RWPE1 (cell line): ENCODE data around the gene CHRNB4.

ENCODE experiments used
- CTCF ChIA-PET: fragments of 350-600 bp; sonication (Branson Sonifier 250); formaldehyde crosslinking; extraction: SDS; loops from one replicate; lab custom pipeline; 2021; lab: Yijun Ruan, JAX
- POLR2A ChIA-PET: fragments of 400-600 bp; formaldehyde crosslinking; extraction: SDS; loops from one replicate; lab custom pipeline; 2020; ENCODE audit warnings: antibody characterized with exemption; ENCODE audit not compliant: low non-redundant PET; lab: Yijun Ruan, JAX
- DNase-seq: peaks from one replicate; pipeline ENCODE4 v3.0.0; 2012; ENCODE audit warnings: low spot score
- H3K27ac ChIP-seq: fragments of 450-650 bp; 2 replicates; pipeline ENCODE4 v1.5.1; 2017
- TF ChIP-seq, protein P1 (sequence below): fragments of 450-650 bp; conservative IDR thresholded peaks from 2 replicates; pipeline ENCODE4 v1.5.1; 2017; ENCODE audit warnings: low read depth, mild to moderate bottlenecking

CHRNB4 gene

GRCh38 chr15:78629716-78630065, 11.3 kb downstream of the CHRNB4 start:
- TF ChIP-seq, protein P1, sequence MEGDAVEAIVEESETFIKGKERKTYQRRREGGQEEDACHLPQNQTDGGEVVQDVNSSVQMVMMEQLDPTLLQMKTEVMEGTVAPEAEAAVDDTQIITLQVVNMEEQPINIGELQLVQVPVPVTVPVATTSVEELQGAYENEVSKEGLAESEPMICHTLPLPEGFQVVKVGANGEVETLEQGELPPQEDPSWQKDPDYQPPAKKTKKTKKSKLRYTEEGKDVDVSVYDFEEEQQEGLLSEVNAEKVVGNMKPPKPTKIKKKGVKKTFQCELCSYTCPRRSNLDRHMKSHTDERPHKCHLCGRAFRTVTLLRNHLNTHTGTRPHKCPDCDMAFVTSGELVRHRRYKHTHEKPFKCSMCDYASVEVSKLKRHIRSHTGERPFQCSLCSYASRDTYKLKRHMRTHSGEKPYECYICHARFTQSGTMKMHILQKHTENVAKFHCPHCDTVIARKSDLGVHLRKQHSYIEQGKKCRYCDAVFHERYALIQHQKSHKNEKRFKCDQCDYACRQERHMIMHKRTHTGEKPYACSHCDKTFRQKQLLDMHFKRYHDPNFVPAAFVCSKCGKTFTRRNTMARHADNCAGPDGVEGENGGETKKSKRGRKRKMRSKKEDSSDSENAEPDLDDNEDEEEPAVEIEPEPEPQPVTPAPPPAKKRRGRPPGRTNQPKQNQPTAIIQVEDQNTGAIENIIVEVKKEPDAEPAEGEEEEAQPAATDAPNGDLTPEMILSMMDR, result no peak
- H3K27ac ChIP-seq, result no peak overlapping the region
- ChIA-PET POLR2A (no interaction called here), CTCF (no interaction called here)
- DNase-seq, result no peak

GRCh38 chr15:78629031-78629715, 11.8 kb downstream of the CHRNB4 start:
- POLR2A ChIA-PET, result no interaction called here
- CTCF ChIA-PET, result interaction anchor here (0.7 kb wide), 1 partner anchor 81 kb away, joined by 3 read pairs; no protein-coding TSS in a partner anchor

DNA sequence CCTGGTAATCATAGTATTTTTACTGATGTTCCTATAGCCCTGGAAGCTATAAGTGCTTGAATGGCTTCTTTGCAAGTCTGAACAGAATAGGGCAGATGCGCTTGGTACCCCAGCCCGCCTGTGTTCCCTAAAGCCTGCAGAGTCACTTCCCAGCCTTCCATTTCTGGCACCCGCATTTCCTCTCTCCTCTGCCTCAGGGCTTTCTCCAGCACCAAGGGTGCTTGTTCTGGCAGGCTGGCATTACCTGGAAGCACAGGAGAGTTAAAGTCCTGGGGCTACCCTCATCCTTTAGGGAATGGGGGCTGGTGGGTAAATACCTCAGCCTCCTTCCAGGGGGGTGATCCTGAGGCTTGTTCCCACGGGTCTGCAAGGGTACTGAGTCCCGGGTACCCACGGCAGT, 12.8 kb downstream of the CHRNB4 start:
- ChIA-PET CTCF (interaction anchor here (0.5 kb wide), 1 partner anchor 75 kb away, joined by 3 read pairs; no protein-coding TSS in a partner anchor), POLR2A (no interaction called here)
- no peak overlapping the region for H3K27ac ChIP-seq
- peak; percentile 48 for DNase-seq
- TF ChIP-seq, protein P1, result no peak

More at GRCh38 chr15:78629031-78629715, 11.8 kb downstream of the CHRNB4 start:
- no peak for DNase-seq
- TF ChIP-seq, protein P1, result no peak
- no peak overlapping the region for H3K27ac ChIP-seq

- no peak overlapping the region for H3K27ac ChIP-seq
- TF ChIP-seq, protein P1, result no peak
- no peak for DNase-seq
- CTCF ChIA-PET, result no interaction called here
- POLR2A ChIA-PET, result no interaction called here
Observed at GRCh38 chr15:78627348-78627747, 13.7 kb downstream of the CHRNB4 start.

DNA sequence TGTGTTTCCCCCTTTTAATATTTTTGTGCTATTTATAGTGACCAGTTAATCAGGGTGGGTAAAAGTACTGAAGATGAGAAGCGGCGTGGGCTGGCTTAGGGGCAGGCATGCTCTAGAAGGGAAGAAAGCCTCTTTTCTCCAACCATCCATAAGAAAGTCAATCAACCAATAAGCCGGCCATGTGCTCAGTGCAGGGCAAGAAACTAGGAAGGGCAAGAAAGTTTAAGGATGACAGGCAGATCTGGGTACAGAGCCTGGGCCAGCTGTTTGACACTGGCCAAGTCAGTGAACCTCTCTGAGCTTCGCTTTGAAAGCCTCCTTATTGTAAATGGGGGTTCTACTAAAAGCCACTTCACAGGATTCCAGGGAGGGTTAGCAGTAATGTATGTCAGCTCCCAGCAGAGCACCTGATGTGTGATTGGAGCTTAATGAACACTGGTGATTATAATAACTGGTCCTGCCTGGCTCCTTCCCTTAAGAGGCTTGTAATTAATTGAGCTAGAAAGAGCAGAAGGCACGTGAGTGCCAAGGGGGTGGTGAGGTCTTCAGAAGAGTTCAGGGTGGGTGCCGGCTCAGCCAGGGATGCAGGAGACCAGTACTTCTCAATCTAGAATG, 14.5 kb downstream of the CHRNB4 start:
- POLR2A ChIA-PET, result no interaction called here
- no peak overlapping the region for H3K27ac ChIP-seq
- CTCF ChIA-PET, result interaction anchor here (0.6 to 1.1 kb wide), 3 partner anchors 12 to 114 kb away, joined by 3 read pairs; no protein-coding TSS in a partner anchor
- DNase-seq, result no peak
- TF ChIP-seq, protein P1, result no peak

GRCh38 chr15:78625606-78626280, 15.3 kb downstream of the CHRNB4 start:
- ChIA-PET CTCF (interaction anchor here (0.6 to 1.1 kb wide), 3 partner anchors 13 to 91 kb away, joined by 3 read pairs; no protein-coding TSS in a partner anchor), POLR2A (no interaction called here)
- no peak for DNase-seq
- TF ChIP-seq, protein P1, result no peak
- no peak overlapping the region for H3K27ac ChIP-seq
